CD14-positive monocyte (primary cell): ENCODE measurements around the gene CXCL16. TPM values are rescaled to one million over a fixed set of nuclear protein-coding genes. Genes with fewer than 3 reads are reported as not detected.
A peak's percentile ranks its signal among the peaks of the same experiment; 100 is the strongest.

Experiments
- DNase-seq, 3 donors: peaks; one replicate each; pipeline ENCODE4 v3.0.0-alpha.2; 2011 to 2022
- H2AFZ ChIP-seq: 2 replicates; pipeline ENCODE4 v1.6.0; 2012; ENCODE audit warnings: mild to moderate bottlenecking, low read depth, low read length, inconsistent platforms; ENCODE audit not compliant: insufficient read depth, poor library complexity, severe bottlenecking
- H3K27ac ChIP-seq, 2 donors: 1 replicate in 1 of 2; 2 replicates in 1 of 2; pipeline ENCODE4 v1.5.1; 2012 to 2013; ENCODE audit warnings: low read length in 2 of 2, control low read depth in 1 of 2, inconsistent platforms in 1 of 2, low read depth in 1 of 2, mild to moderate bottlenecking in 1 of 2
- H3K27me3 ChIP-seq, 2 donors: one replicate each; pipeline versions ENCODE4 v1.6.0 to v1.6.1; 2011 to 2013; ENCODE audit warnings: low read length in 2 of 2; ENCODE audit not compliant: control insufficient read depth in 2 of 2, insufficient read depth in 2 of 2
- H3K36me3 ChIP-seq, 2 donors: replicated peaks in 1 of 2; 1 replicate in 1 of 2; 2 replicates in 1 of 2; pipeline versions ENCODE4 v1.5.1 to v1.6.1; 2012 to 2013; ENCODE audit warnings: low read length in 2 of 2, control low read depth in 1 of 2, inconsistent platforms in 1 of 2, mild to moderate bottlenecking in 1 of 2; ENCODE audit not compliant: insufficient read depth in 2 of 2, control insufficient read depth in 1 of 2
- H3K4me1 ChIP-seq, 2 donors: 1 replicate in 1 of 2; 2 replicates in 1 of 2; pipeline versions ENCODE4 v1.5.1 to v1.6.1; 2012 to 2013; ENCODE audit warnings: low read length in 2 of 2, control low read depth in 1 of 2, inconsistent platforms in 1 of 2, mild to moderate bottlenecking in 1 of 2, moderate library complexity in 1 of 2; ENCODE audit not compliant: insufficient read depth in 2 of 2, control insufficient read depth in 1 of 2
- H3K4me2 ChIP-seq: replicated peaks from 2 replicates; pipeline ENCODE3; 2012; ENCODE audit warnings: low read length, moderate library complexity, mild to moderate bottlenecking; ENCODE audit not compliant: poor library complexity, severe bottlenecking; ENCODE audit errors: extremely low read depth
- H3K4me3 ChIP-seq, 3 experiments: fragments of 200-600 bp in 1 of 3; sonication (generic) in 1 of 3; replicated peaks in 1 of 3; 1 replicate in 2 of 3; 2 replicates in 1 of 3; pipeline ENCODE4 v1.5.1; 2011 to 2013; ENCODE audit warnings: low read length in 3 of 3, mild to moderate bottlenecking in 3 of 3, control low read depth in 2 of 3, low read depth in 2 of 3, inconsistent platforms in 1 of 3, moderate library complexity in 1 of 3
- H3K79me2 ChIP-seq: 2 replicates; pipeline ENCODE4 v1.6.0; 2012; ENCODE audit warnings: mild to moderate bottlenecking, control low read depth, inconsistent platforms, low read length, moderate library complexity; ENCODE audit not compliant: insufficient read depth
- H3K9ac ChIP-seq: 2 replicates; pipeline ENCODE4 v1.6.0; 2017; ENCODE audit warnings: low read length, mild to moderate bottlenecking; ENCODE audit not compliant: insufficient read depth, poor library complexity, severe bottlenecking
- H3K9me3 ChIP-seq, 2 donors: replicated peaks in 1 of 2; 1 replicate in 1 of 2; 2 replicates in 1 of 2; pipeline versions ENCODE4 v1.5.1 to v1.6.1; 2012 to 2013; ENCODE audit warnings: low read length in 2 of 2, control low read depth in 1 of 2; ENCODE audit not compliant: control insufficient read depth in 1 of 2, insufficient read depth in 1 of 2
- H4K20me1 ChIP-seq: 2 replicates; pipeline ENCODE4 v1.6.0; 2012; ENCODE audit warnings: mild to moderate bottlenecking, low read length, control low read depth, moderate library complexity; ENCODE audit not compliant: insufficient read depth
- H3K27ac Mint-ChIP-seq, 7 donors: one replicate each; pipeline ENCODE4 v1.8.0; 2020; ENCODE audit warnings: mild to moderate bottlenecking in 7 of 7, mixed read lengths in 7 of 7, moderate library complexity in 6 of 7, inconsistent platforms in 2 of 7
- H3K27me3 Mint-ChIP-seq, 3 donors: one replicate each; pipeline ENCODE4 v1.8.0; 2021 to 2022; ENCODE audit warnings: low read depth in 3 of 3, mild to moderate bottlenecking in 3 of 3, mixed read lengths in 3 of 3, moderate library complexity in 3 of 3, inconsistent platforms in 1 of 3
- H3K36me3 Mint-ChIP-seq, 2 donors: one replicate each; pipeline ENCODE4 v1.8.0; 2020; ENCODE audit warnings: mixed read lengths in 2 of 2, inconsistent platforms in 1 of 2, mild to moderate bottlenecking in 1 of 2
- H3K4me1 Mint-ChIP-seq: one replicate; pipeline ENCODE4 v1.8.0; 2020; ENCODE audit warnings: mild to moderate bottlenecking, mixed read lengths
- H3K4me3 Mint-ChIP-seq, 2 donors: one replicate each; pipeline ENCODE4 v1.8.0; 2020; ENCODE audit warnings: mild to moderate bottlenecking in 2 of 2, mixed read lengths in 2 of 2, moderate library complexity in 1 of 2
- H3K9me3 Mint-ChIP-seq, 7 donors: one replicate each; pipeline ENCODE4 v1.8.0; 2020 to 2022; ENCODE audit warnings: mixed read lengths in 7 of 7, mild to moderate bottlenecking in 6 of 7, moderate library complexity in 6 of 7, inconsistent platforms in 2 of 7
- CTCF ChIP-seq: fragments of 200-600 bp; IDR thresholded peaks from one replicate; pipeline ENCODE4 v1.8.0; 2022; ENCODE audit warnings: antibody characterized with exemption, mild to moderate bottlenecking
- WGBS: methylation state at CpG from one replicate; pipeline ENCODE4 v1.1.5; 2013; ENCODE audit warnings: missing lambda C conversion rate; ENCODE audit not compliant: insufficient coverage; 5-methylcytosine and 5-hydroxymethylcytosine counted together
- intact Hi-C, 2 donors: fragments of 100-400 bp; cut with micrococcal nuclease; formaldehyde crosslinking; loops; one replicate each; pipeline versions ENCODE4 v1.15.0 to v1.15.1; 2023
- polyA plus RNA-seq, 3 donors: library from polyadenylated mRNA; depleted of rRNA in 1 of 3; unstranded in 2 of 3; stranded (reverse) in 1 of 3; fragments of 300-500 nt in 2 of 3; fragments of >200 nt in 1 of 3; fragmentation: Illumina TruSeq in 2 of 3; gene quantifications; 1 replicate in 2 of 3; 2 replicates in 1 of 3; pipeline ENCODE4 v1.2.3, GENCODE V29; 2012 to 2021

The CXCL16 gene
- polyA plus RNA-seq, 3 donors: 68.1 to 204 (median 103) TPM

- H3K4me1 ChIP-seq: peaks cover 44 to 50% of the 10 kb centered on the region in 2 donors
Observed at GRCh38 chr17:4709794-4710692, 29.7 kb downstream of the CXCL16 start, which contains the start of gene ARRB2. Gene ARRB2, plus strand, starts transcription at chr17:4710632. Its CDS starts 90 bp downstream, at chr17:4710722.

More at GRCh38 chr17:4709794-4710692, 29.7 kb downstream of the CXCL16 start, which contains the start of gene ARRB2:
- H3K27ac ChIP-seq: peak within 1 kb of the TSS; percentile 93 to 98
- peak within 1 kb of the TSS; percentile 68 for H2AFZ ChIP-seq
- intact Hi-C loops: loop anchor here (1.0 to 5.0 kb wide), 5 partner anchors 21 to 179 kb away; partner anchors contain the start of genes MED11 (in 1 of the 2) and PSMB6 (in 1 of the 2)
- no peaks in the 10 kb centered on the region for H3K27me3 ChIP-seq
- Mint-ChIP-seq H3K27me3 (peaks cover 0 to 4% (median 0%) of the 10 kb centered on the region in 3 donors), H3K4me3 (peak within 1 kb of the TSS; percentile 97 to 98), H3K9me3 (peaks cover 0 to 9% (median 5%) of the 10 kb centered on the region in 7 donors), H3K4me1 (peaks cover 46% of the 10 kb centered on the region), H3K36me3 (peaks cover 8 to 21% of the 10 kb centered on the region in 2 donors), H3K27ac (peak within 1 kb of the TSS; percentile 97 to 99 (median 99))
- WGBS: under 1% methylated on average over 52 of the region's 67 CpGs
- peaks cover 35% of the 10 kb centered on the region for H4K20me1 ChIP-seq
- peak within 1 kb of the TSS; percentile 96 for H3K9ac ChIP-seq
- peak within 1 kb of the TSS; percentile 74 to 99 (median 93) for H3K4me3 ChIP-seq
- TF ChIP-seq CTCF: peak; percentile 82
- peaks cover 40% of the 10 kb centered on the region for H3K79me2 ChIP-seq
- peak; percentile 97 to 99 (median 98) for DNase-seq
- H3K36me3 ChIP-seq: peaks cover under 1 to 9% of the 10 kb centered on the region in 2 donors
- H3K9me3 ChIP-seq: peaks cover 0 to 4% of the 10 kb centered on the region in 2 donors
- peak within 1 kb of the TSS; percentile 86 for H3K4me2 ChIP-seq
